Measurements from ENCODE around the gene SYT11.
"Not testable (repeated sequence)": the region's sequence is repeated elsewhere in the genome, so short reads cannot be mapped to it uniquely, and the experiment has no call there.

The SYT11 gene

GRCh38 chr1:155859234-155859829 lies at the start of gene SYT11:
SYT11 (plus strand) TSS chr1:155859567; CDS start chr1:155859762, 195 bp downstream.
- peak; percentile 88 for DNase-seq (ENCODE audit: low read depth)

DNA sequence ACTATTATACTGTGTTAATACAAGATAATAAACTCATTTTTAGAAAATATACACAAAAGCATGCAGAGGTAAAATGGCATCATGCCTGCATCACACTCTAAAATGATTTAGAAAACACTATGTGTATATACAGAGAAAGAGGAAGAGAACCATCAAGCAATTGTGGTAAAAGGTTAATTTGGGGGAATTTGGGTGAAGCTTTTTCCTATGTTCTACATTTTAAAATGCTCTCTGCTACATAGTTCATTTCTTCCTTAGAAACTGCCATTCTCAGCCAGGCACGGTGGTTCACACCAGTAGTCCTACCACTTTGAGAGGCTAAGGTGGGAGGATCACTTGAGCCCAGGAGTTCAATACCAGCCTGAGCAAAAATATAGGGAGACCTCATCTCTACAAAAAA lies 46.5 kb upstream of the SYT11 start:
- DNase-seq (ENCODE audit: low read depth), result no peak

DNA sequence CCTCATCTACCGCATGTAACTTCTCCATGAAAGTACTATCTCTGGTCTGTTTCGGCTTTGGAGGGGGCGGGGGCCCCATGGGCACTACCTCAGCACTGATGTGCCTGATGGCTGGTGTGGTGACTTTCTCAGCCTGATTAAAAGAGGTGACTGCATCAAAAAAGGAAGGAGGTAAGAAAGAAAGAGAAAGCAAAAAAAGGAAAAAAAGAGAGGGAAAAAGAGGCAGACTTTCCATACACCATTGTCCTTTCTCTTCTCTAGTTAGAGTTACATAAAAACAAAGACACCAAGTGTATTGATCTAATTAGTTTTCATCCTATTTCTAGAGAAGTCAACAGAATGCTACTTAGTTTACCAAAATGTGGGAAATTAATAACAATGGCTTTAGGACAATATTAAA lies 45.7 kb upstream of the SYT11 start:
- DNase-seq (ENCODE audit: low read depth), result no peak

DNA sequence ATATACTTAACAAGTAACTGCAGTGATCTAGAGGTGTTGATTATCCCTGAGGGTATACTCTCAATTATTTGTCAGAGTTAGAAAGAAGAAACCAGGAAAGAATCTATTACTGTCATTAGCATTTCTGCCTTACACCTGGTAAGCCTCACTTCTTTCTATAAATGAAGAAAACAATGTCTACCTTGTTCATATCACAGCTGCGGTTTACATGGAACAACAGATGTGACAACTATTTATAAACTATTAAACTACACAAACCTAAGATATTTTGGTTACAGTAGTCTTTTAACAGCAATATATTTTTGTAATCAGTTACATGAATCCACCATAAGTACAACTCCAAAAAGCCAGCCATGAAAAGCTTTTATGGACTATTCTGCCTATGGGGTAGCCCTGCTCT lies 43.0 kb upstream of the SYT11 start:
- no peak for DNase-seq (ENCODE audit: low read depth)

- DNase-seq (ENCODE audit: low read depth), result no peak
Observed at GRCh38 chr1:155827450-155827849, 31.9 kb upstream of the SYT11 start.

GRCh38 chr1:155831279-155831976 lies 27.9 kb upstream of the SYT11 start:
- no peak for DNase-seq (ENCODE audit: low read depth)

- no peak for DNase-seq (ENCODE audit: low read depth)
Observed at GRCh38 chr1:155833665-155834295, 25.6 kb upstream of the SYT11 start.

DNA sequence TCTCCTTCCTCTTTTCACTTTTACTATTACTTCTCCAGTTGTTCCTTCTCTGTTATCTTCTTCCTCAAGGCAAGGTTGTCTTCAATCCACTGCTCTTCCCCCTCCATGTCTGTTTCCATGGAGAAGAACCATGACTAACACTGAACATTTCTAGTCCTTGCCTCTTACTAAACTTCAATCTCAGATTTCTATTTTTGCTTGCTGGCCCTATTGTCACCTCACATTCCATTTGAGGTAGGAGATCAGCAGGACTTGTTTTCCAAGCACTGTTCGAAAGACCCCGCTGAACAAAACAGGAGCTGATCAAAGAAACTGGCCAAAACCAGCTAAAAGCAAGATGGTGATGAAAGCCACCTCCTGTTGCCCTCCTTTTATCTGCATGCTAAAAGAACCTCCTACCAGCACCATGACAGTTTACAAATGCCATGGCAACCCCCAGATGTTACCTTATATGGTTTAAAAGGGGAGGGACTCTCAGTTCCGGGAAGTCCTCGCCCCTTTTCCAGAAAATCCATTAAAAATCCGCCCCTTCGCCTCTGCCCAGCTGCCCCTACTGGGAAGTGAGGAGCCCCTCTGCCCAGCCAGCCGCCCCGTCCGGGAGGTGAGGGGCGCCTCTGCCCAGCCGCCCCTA lies 25.0 kb upstream of the SYT11 start:
- DNase-seq (ENCODE audit: low read depth), result no peak

- DNase-seq (ENCODE audit: low read depth), result not testable (repeated sequence)
Observed at GRCh38 chr1:155834927-155835399, 24.4 kb upstream of the SYT11 start.

GRCh38 chr1:155835548-155835947 lies 23.8 kb upstream of the SYT11 start:
- DNase-seq (ENCODE audit: low read depth), result no peak

GRCh38 chr1:155840386-155840785 lies 19.0 kb upstream of the SYT11 start:
- DNase-seq (ENCODE audit: low read depth), result no peak

GRCh38 chr1:155844860-155845421 lies 14.4 kb upstream of the SYT11 start:
- DNase-seq (ENCODE audit: low read depth), result no peak

GRCh38 chr1:155847823-155848529 lies 11.4 kb upstream of the SYT11 start:
- no peak for DNase-seq (ENCODE audit: low read depth)

DNA sequence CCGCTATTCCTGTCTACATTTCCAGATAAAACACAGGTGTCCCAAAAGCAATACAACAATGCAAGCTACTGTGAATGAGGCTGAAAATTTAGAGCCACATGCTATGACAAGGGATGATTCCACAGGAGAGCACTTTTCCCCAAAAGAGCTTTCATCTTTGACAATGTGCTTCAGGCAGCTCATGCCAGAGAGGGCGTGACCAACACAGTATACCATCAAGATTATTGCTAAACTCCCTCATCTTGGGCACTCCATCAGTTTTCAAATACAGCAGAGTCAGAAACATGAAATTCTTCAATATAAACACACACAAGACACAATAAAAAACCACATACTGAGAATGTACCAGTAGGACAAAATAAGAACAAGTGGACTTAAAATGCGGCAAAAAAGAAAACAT lies 9.0 kb upstream of the SYT11 start:
- no peak for DNase-seq (ENCODE audit: low read depth)

DNA sequence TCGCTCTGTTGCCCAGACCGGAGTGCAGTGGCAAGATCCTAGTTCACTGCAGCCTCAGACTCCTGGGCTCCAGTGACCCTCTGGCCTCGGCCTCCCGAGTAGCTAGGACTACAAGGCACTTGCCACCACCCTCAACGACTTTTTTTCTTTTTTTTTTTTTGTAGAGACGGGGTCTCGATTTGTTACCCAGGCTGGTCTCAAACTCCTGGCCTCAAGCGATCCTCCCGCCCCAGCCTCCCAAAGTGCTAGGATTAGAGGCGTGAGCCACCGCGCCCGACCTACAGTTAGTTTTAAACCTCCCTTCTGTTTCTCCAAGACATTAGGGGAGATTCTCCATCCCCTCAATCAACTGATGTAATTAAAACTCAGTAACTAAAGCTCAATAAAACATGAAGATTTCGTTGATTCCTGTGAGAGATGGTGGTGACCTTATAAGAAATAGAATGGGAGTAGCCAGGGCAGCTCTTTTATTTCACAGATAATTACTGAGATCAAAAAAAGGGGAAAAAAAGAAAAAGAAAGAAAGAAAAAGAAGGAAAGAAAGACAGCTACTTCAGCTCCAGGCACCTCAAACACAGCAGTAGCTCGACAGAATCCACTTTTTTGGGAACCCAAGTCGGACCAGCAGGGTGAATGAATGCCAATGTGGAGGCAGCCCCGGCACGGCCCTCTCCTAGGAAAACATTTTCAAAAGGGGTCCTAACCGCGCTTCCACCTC lies 3.0 kb upstream of the SYT11 start:
- DNase-seq (ENCODE audit: low read depth), result no peak

DNA sequence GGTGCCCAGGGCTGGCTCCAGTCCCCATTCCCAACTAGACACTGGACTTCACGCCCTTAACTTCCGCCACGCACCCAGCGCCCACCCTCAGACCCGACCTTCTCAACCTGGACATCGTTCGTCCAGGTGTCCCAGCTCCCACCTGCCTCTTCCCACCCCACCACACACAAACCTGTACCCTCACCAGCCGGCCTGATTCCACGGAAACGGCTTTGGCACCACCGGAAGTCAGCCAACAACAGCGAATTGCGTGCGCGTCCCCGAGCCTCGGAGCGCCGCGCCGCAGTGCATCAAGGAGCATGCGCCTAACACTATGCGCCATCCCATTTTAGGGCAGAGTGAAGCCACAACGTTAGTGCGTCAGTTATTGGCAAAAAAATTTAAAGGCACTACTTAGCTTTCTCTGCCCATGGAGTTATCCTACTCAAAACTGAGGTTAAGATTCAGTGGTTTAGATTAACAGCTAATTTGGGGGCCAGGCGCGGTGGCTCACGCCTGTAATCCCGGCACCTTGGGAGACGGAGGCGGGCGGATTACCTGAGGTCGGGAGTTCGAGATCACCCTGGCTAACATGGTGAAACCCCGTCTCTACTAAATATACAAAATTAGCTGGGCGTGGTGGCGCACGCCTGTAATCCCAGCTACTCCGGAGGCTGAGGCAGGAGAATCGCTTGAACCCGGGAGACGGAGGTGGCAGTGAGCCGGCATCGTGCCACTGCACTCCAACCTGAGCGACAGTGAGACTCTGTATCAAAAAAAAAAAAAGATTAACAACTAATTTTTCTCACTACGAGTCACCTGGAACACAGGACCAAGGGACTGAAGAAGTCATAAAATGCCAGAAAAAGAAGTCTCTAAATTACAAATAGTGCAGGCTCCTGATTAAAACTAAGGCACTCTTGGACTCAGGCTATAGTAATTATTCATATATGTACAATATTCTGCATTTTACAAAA lies 2.1 kb upstream of the SYT11 start, which contains the start of gene GON4L:
TSS of gene GON4L (minus strand) at position 240 of the 956 bp plus-strand sequence. CDS start 3,434 bp downstream, outside the sequence.
- DNase-seq (ENCODE audit: low read depth), result peak; percentile 77

DNA sequence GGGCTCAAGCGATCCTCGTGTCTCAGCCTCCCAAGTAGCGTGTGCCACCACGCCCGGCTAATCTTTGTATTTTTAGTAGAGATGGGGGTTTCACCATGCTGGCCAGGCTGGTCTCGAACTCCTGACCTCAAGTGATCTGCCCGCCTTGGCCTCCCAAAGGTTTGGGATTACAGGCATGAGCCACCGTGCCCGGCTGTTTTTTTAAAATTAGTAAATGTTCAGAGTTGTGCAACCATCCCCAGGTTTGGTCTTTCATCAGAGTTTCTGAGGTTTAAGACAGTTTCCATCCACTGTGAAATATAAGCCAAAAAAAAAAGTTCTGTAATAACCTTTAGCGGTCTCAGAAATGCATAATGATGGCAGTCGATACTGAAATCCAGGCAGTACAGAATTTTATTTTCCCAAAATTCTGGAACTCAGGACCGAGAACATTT lies 550 bp upstream of the SYT11 start:
- DNase-seq (ENCODE audit: low read depth), result no peak

GRCh38 chr1:155859881-155860871 lies 809 bp downstream of the SYT11 start:
- peak; percentile 39 for DNase-seq (ENCODE audit: low read depth)
